HG03571 (cell line): ENCODE data around the gene DIO1.

Source experiments
- ATAC-seq: cut with Tn5 transposase; IDR thresholded peaks from one replicate; pipeline ENCODE4 v1.9.1; 2021; ENCODE audit not compliant: unreplicated experiment

Gene DIO1

DNA sequence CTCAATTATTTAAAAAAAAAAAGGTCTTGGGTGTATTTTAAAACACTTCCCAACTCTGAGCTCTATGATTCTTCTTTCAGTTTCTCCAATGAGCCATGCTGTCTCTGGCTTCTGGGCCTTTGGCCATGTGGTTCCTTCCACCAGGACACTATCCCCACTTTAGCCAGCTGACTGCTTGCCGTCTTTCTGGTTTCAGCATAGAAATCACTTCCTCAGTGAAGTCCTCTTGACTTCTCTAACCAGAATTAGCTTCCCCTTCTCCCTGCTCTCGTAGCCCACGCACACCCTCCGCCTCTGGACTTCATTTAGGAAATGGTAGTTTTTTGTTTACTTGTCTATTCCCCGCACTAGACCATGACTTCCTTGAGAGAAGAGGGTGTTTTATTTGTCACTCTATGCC, 1.1 kb upstream of the DIO1 start:
- ATAC-seq = no peak

DNA sequence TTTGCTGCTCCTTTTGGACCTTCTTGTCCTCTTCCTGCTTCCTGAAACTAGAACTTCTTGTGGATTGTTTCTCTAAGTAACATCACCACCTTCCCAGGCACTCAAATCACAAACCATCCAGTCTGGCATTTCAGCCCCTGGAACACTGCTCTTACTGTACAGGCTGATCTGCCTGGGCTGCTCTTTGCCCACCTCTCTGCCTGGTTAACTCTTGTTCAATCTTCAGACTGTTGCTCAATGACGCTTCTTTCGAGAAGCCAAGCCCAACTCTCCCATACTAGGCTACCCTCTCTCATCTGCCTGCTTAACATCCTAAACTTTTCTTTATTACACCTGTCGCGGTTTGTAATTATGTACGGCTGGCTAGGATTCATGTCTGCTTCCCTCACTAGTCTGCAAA, 657 bp downstream of the DIO1 start:
- ATAC-seq = no peak

DNA sequence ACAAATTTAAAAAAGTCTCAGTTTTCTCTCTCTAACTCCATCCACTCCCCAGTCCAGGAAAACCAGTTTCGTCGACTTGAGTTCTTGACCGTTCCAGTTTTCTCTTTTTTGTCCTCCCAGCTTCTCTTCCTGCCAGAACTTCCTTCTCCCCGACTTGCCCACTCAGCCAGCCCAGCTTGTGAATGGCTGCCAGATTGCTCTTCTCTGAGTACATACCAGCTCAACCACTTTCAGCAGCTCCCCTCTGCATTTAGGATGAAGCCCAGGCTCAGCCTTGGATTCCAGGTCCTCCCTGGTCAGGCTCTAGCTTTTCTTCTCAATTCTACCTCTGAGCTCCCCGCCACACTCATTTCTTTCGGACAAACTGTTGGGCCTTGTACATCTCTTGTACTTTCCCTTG, 1.4 kb downstream of the DIO1 start:
- no peak for ATAC-seq

DNA sequence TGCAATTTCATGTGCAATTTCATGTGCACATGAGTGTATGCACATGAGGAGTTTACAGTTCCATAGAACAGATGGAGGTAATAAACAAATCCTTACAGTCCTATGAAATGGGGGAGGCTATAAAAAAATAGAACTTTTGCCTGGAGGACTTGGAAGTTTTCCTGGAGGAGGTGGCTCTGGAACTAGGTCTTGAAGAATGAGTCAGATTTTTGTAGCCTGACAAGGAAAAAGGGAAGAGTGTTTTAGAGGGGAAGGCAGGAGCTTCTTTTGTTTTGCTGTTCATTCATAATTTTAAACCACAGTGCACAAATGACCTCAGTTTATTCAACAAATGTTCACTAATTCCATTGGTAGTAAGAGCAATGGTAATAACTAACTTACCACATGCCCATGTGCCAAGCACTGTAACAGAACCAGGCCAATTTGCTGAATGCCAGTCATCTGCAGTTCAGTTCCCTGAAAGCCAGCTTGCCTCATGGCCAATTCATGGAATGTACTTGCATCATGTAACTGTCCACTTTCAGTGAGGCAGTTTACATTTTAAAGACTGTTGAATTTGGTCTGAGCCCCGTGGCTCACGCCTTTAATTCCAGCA, 2.7 kb downstream of the DIO1 start:
- ATAC-seq = no peak

DNA sequence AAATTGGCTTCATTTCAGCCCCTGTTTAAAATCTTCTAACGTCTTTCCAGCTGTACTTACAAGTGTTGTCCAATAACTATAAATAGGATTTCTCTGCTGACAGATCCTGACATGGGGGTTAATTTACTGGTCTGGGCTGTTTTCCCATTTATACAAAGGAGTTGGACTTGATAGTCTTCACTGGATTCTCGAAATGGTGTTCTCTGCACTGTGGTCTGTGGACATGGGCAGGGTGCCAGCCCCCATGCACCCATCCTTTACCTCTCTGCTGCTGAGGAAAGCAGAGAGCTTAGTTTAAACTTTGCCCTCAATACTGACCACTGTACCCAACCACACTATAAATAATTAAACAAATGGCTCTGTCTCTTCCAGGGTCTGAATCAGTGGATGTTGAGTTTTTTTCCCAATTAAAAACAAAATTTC, 5.2 kb downstream of the DIO1 start:
- no peak for ATAC-seq

DNA sequence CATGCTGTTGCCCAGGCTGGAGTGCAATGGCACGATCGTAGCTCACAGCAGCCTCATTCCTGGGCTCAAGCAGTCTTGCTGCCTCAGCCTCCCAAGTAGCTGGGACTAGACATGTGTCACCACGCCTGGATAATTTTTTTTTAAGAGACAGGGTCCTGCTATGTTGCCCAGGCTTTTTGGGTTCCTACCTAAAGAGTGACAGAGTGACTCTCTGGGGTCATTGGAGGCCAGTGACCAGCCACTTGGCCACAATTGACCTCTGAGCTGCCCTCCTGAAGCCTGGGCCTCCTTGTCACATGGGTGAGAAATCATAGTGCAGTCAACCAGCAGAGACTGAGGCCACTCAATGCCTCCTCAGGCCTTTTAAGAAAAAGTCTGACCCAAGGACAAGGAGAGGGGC, 5.7 kb downstream of the DIO1 start:
- ATAC-seq = no peak

DNA sequence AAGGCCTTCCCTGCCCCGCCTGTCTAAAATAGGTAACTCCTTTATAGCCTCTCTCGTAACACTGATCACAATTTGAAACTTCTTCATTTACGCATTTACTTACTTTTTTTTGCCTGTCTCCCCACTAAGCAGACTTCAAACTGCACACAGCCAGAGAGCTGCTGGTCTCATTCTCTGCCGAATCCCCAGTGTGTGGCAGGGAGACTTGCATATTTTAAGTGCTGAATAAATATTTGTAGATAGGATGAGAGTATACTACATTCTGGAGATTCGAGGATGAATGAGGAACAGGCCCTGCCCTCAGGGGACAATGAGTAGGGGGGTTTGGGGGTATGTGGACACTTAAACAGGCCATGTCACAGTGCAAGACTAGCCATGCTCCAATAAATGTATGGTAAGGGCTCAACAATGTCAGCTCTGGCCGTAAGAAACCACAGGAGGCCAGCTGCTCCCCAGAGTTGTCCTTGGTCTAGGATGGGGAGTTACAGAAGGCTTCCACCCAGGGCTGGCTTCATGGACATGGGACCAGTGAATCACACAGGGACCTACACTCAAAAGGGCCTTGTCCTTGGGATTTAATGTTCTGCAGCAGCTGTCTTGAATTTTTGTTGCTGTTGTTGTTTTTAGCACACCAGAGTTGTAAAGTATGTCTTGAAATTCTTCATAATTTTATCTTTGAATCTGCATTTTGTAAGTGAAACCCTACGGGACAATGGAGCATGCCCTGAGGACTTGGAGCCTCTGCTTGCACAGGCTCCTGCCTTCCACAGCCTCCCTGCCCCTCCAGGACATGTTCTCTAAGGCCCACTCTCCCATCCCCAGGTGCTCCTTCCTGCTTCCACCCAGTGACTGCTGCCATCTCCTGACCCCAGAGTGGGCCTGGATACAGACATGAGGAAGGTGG, 8.5 kb downstream of the DIO1 start:
- ATAC-seq = no peak

DNA sequence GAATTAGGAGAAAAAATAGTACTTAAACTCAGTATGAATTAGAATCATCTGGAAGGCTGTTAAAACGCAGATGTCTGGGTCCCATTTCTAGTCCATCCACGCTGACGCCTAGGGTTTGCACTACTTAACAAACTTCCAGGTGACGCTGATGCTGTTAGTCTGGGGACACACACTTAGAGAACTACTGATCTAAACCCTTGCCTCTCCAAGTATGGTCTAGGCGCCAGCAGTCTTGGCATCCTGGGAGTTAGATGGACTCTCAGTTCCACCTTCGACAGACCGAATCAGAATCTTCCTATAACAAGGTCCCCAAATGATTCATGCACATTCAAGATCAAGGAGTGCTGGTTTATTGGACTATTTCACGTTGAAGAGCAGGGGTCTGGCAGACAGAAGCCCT, 11.5 kb downstream of the DIO1 start:
- no peak for ATAC-seq

DNA sequence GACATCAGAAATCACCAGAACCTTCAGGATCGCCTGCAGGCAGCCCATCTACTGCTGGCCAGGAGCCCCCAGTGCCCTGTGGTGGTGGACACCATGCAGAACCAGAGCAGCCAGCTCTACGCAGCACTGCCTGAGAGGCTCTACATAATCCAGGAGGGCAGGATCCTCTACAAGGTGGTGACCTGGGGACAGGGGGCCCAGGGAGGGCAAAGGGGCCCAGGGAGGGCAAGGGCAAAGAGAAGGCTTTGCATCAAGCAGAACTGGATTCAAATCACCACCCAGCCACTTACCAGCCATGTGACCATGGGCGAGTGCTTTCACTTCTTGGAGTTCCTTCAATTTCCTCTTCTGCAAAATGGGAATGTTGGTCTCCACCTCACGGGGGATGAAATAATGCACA, 12.1 kb downstream of the DIO1 start:
- ATAC-seq = no peak

DNA sequence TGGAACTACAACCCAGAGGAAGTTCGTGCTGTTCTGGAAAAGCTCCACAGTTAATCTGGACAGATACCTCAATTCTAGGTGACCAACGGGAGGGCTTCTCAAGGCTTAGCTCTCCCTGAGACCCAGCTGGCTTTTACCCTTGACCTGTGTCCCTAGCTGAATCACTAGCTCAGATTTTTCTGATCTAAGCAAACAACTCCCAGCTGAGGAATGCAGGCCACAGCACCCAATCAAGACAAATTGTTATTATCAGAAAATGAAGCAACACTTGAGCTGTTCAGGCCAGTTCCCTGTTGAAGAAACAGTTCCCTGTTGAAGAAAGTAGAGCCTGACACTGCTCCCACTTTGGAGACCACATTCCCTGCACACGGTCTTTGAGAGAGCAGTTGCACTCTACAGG, 16.0 kb downstream of the DIO1 start:
- ATAC-seq = no peak

DNA sequence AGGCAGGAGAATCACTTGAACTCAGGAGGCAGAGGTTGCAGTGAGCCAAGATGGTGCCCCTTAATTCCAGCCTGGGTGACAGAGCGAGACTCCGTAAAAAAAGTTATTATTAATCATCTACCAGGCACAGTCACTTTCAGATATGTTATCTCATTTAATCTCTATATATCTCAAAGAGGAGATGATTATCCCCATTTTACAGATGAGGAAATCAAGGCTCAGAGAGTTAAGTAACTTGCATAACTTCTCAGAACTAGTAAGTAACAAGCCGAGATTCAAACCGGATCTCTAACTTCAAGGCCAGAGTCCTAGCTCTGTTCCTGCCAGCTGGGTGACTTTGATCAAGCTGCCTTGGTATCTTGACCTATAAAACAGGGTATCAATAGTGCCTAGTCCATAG, 17.5 kb downstream of the DIO1 start:
- ATAC-seq = no peak

DNA sequence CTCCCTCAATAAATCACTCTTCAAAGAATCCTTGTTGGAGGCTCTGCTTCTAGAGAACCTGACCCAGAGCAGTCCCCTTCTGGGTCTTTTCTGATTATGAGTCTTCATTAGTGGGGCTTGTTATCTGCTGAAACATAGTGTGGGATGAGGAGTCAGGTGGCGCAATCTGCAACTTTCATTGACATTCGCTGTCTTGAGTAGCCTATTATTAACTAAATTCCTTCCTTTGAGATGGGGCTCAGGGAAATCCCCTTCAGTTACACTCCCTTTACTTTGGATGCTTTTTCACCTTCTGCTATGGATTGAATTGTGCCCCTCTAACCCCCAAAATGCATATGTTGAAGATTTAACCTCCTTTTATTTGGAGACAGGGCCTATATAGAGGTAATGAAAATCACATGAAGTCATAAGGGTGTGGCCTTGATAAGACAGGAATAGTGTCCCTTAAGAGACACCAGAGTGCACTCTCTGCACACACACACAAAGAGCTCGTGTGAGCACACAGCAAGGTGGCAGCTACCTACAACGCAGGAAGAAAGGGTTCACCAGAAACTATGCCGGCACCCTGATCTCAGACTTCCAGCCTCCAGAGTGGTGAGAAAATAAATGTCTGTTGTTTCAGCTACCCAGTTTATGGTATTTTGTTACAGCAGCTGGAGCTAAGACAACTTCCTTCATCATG, 19.5 kb downstream of the DIO1 start:
- ATAC-seq = no peak

DNA sequence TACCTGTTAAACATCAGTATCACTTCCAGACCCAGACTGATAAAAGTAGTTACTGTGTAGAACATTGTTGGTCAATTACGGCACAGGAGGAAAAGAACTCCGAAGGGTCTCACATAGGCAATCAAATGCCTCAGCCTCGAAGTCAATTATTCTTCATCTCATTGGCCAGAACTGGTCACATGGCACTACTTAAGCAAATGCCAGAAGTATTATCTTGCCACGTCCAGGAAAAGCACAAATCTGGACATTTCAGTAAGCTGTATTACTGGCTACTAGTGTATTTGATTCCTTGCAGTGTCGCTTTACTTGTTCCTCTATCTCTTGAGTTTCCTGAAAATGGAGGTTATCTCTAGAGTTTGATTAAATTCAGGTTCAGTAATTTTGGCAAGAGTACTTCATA, 24.4 kb downstream of the DIO1 start:
- no peak for ATAC-seq

DNA sequence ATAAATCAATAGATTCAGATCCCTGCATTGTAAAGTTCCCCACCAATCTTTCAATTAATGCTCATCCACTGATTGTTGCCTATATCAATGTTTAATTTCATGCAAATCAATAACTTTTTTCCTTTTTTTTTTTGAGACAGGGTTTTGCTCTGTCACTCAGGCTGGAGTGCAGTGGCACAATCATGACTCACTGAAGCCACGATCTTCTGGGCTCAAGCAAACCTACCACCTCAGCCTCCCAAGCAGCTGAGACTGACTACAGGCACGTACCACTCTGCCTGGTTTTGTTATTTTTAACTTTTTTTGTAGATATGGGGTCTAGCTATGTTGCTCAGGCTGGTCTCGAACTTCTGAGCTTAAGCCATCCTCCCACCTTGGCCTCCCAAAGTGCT, 25.7 kb downstream of the DIO1 start:
- no peak for ATAC-seq

DNA sequence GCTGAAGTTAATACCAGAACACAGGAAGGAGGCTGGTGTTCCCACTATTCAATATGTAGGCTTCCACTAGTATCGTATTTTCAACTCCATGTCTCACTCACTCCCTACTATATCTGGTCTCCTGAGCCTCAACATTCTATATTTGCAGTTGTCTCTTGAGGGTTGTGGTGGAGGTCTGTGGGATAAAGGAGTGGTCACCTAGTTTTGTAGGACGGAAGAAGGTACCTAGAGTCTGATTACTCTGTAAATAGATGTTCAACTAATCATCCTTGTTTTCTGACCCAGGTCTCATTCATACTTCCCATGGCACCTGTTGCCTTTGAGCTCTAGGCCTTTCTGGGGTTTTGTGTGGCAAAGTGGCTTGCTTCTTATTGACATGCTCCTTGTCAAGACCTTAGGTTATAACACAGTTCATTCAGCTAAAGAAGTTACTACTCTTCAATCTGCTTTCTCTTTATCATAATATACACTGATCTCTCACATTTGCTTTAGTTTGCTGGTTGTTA, 33.4 kb downstream of the DIO1 start:
- no peak for ATAC-seq

DNA sequence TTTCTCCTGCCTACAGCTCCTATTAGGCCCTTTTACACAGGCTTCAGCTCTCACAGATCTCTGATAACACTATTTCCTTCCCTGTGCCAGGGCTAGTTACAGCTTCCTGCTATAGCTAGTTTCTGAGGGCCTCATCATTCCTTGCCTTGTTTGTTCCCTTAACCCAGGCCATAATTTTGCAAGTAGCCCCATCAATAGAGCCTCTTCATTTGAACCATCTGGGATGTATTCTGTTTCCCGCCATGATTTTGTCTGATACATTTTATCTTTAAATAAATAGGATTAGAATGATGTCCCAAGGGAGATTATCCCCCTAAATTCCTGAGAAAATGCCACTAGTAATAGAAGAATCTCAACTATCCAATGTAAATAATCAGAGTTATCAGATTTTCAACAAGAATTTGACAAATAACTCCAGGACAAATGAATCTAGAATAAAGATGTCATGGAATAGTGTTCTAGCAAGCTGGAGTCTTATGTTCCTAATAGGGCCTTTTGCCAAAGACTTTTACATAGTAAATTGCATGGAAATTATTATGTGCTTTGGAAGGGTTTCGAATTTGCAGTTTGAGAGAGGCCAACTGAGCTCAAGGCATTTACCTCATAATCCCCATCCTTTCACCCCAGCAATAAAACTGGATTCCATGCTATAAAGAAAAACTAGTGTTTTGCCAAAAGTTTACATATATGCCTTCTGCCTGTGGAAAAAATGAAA, 35.4 kb downstream of the DIO1 start:
- no peak for ATAC-seq

DNA sequence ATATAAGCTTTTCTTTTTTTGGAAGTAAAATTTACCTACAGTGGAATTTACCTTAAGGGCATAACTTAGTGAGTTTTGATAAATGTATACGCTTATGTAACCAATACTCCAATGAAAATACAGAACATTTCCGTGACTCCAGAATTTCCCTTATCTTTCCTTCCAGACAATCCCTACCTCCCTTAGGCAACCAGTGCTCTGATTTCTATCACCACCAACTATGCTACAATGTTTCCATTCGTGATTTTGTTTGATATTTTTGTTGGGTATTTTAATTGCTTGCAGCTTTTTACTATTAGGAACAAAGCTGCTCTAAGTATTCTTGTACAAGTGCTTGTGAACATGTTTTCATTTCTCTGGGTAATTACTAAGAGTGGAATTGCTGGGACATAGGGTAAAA, 36.9 kb downstream of the DIO1 start:
- ATAC-seq = no peak

DNA sequence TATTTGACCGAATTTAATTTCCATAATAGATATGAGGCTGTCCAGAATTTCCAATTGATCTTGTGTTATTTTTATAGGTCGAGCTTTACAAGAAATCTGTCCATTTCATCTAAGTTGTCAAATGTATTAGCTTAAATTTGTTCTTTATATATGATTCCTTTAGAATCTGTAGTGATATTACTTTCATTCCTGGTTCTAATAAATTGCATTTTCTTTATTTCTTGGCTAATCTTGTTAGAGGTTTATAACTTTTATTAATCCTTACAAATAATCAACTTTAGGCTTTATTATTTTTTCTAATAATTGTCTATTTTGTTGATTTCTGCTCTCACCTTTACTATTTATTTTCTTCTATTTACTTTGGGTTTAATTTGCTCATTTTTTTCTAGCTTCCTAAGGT, 37.5 kb downstream of the DIO1 start:
- ATAC-seq = no peak

DNA sequence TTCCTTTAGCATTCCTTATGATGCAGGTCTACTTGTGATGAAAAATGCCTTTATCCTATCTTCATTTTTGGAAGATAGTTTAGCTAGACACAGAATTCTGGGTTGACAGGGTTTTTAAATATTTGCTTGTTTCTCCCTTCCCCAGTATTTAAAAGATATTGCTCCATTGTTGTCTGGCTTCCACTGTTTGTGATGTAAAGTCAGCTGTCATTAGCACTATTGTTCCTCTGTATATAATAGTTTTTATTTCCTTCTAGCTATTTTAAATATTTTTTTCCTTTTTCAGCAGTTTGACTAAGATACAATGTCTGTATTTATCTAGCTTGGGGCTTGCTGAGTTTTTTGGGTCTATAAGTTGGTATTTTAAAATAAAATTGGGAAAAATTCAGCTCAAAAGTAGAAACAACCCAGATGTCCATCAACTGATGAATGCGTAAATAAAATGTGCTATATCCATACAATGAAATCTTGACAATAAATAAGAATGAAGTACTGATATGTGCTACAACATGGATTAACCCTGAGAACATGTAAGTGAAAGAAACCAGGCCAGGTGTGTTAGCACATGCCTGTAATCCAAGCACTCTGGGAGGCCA, 40.3 kb downstream of the DIO1 start:
- ATAC-seq = no peak

DNA sequence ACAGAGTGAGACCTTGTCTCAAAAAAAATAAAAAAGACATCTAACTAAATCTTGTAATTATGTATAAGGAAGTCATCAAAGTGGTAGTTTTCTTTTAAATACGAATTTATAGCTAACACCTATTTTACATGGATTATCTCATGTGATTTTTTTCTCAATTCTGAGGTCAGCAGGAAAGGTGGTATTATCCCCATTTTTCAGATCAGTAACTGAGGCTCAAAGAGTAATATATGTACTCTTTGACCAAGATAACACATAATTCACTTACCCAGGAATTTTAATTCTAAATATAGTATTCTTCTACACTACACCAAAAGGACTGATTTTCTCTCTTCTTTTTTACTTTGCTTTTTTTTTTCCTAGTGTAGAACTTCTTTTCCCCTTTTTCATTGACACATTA, 42.4 kb downstream of the DIO1 start:
- ATAC-seq = no peak
